Measurements from ENCODE around the gene SVOP. TPM values are rescaled to one million over a fixed set of nuclear protein-coding genes. Genes with fewer than 3 reads are reported as not detected.

The SVOP gene
- total and polyA plus RNA-seq, 2 donors (not counting 1 experiment from before 2014, with no cell fraction given) = not detected

GRCh38 chr12:108881953-108882352 is 138.9 kb downstream of the SVOP start:
- H3K4me1 ChIP-seq (ENCODE audit: control insufficient read depth, extremely low read depth, insufficient read depth, low read length) = no peaks in the 10 kb centered on the region
- no peak overlapping the region for H3K4me2 ChIP-seq (ENCODE audit: extremely low read depth, insufficient read depth, low read length)
- no peak overlapping the region for H3K4me3 ChIP-seq (replicated peaks in 1 of 4; ENCODE audit: control extremely low read depth in 1 of 4, insufficient read depth in 1 of 4, low read depth in 3 of 4, low read length in 4 of 4)
- TF ChIP-seq EZH2 (IDR thresholded peaks at IDR 0.05; ENCODE audit: low read length, missing control alignments) = no peak
- no peak for TF ChIP-seq CTCF (conservative IDR thresholded peaks at IDR 0.05 in 1 of 2, IDR thresholded peaks at IDR 0.05 in 1 of 2; ENCODE audit: low read depth in 1 of 2, low read length in 2 of 2)
- no peak overlapping the region for H3K27ac ChIP-seq (ENCODE audit: insufficient read depth, low read length)
- H2AFZ ChIP-seq (ENCODE audit: low read length) = no peak overlapping the region
- no peaks in the 10 kb centered on the region for H4K20me1 ChIP-seq (ENCODE audit: control insufficient read depth, extremely low read depth, insufficient read depth, low read length)
- DNase-seq (ENCODE audit: low read depth in 2 of 2) = no peak
- H3K27me3 ChIP-seq (ENCODE audit: control insufficient read depth, insufficient read depth, low read length) = no peaks in the 10 kb centered on the region
- no peaks in the 10 kb centered on the region for H3K36me3 ChIP-seq (ENCODE audit: control insufficient read depth, insufficient read depth, low read length)
- H3K9me3 ChIP-seq (ENCODE audit: control insufficient read depth, insufficient read depth, low read depth, low read length) = no peaks in the 10 kb centered on the region
- no peaks in the 10 kb centered on the region for H3K79me2 ChIP-seq (ENCODE audit: control insufficient read depth, insufficient read depth, low read length)
- no peak overlapping the region for H3K9ac ChIP-seq (ENCODE audit: insufficient read depth, low read length)

- no peak within 1 kb of the TSS for H3K27ac ChIP-seq (ENCODE audit: insufficient read depth, low read length)
- H3K9ac ChIP-seq (ENCODE audit: insufficient read depth, low read length) = no peak within 1 kb of the TSS
- no peak within 1 kb of the TSS for H3K4me3 ChIP-seq (replicated peaks in 1 of 4; ENCODE audit: control extremely low read depth in 1 of 4, insufficient read depth in 1 of 4, low read depth in 3 of 4, low read length in 4 of 4)
- H4K20me1 ChIP-seq (ENCODE audit: control insufficient read depth, extremely low read depth, insufficient read depth, low read length) = no peaks in the 10 kb centered on the region
- H3K9me3 ChIP-seq (ENCODE audit: control insufficient read depth, insufficient read depth, low read depth, low read length) = no peaks in the 10 kb centered on the region
- H3K4me1 ChIP-seq (ENCODE audit: control insufficient read depth, extremely low read depth, insufficient read depth, low read length) = no peaks in the 10 kb centered on the region
- no peaks in the 10 kb centered on the region for H3K27me3 ChIP-seq (ENCODE audit: control insufficient read depth, insufficient read depth, low read length)
- TF ChIP-seq CTCF (conservative IDR thresholded peaks at IDR 0.05 in 1 of 2, IDR thresholded peaks at IDR 0.05 in 1 of 2; ENCODE audit: low read depth in 1 of 2, low read length in 2 of 2) (no peak), EZH2 (IDR thresholded peaks at IDR 0.05; ENCODE audit: low read length, missing control alignments) (no peak)
- H3K36me3 ChIP-seq (ENCODE audit: control insufficient read depth, insufficient read depth, low read length) = no peaks in the 10 kb centered on the region
- DNase-seq (ENCODE audit: low read depth in 2 of 2) = no peak
- H2AFZ ChIP-seq (ENCODE audit: low read length) = no peak within 1 kb of the TSS
- H3K79me2 ChIP-seq (ENCODE audit: control insufficient read depth, insufficient read depth, low read length) = no peaks in the 10 kb centered on the region
- no peak within 1 kb of the TSS for H3K4me2 ChIP-seq (ENCODE audit: extremely low read depth, insufficient read depth, low read length)
These were observed 141.1 kb downstream of the SVOP start, which contains the start of gene DAO for GRCh38 chr12:108879615-108880254. TSS of gene DAO (plus strand) at chr12:108880092. CDS start at chr12:108885007, 4,915 bp downstream.

GRCh38 chr12:108876550-108876949 is 144.3 kb downstream of the SVOP start:
- Histone ChIP-seq H4K20me1 (ENCODE audit: control insufficient read depth, extremely low read depth, insufficient read depth, low read length) (no peaks in the 10 kb centered on the region), H3K27me3 (ENCODE audit: control insufficient read depth, insufficient read depth, low read length) (no peaks in the 10 kb centered on the region), H2AFZ (ENCODE audit: low read length) (no peak overlapping the region), H3K4me3 (replicated peaks in 1 of 4; ENCODE audit: control extremely low read depth in 1 of 4, insufficient read depth in 1 of 4, low read depth in 3 of 4, low read length in 4 of 4) (no peak overlapping the region), H3K9ac (ENCODE audit: insufficient read depth, low read length) (no peak overlapping the region), H3K4me1 (ENCODE audit: control insufficient read depth, extremely low read depth, insufficient read depth, low read length) (no peaks in the 10 kb centered on the region), H3K9me3 (ENCODE audit: control insufficient read depth, insufficient read depth, low read depth, low read length) (no peaks in the 10 kb centered on the region), H3K79me2 (ENCODE audit: control insufficient read depth, insufficient read depth, low read length) (no peaks in the 10 kb centered on the region), H3K36me3 (ENCODE audit: control insufficient read depth, insufficient read depth, low read length) (no peaks in the 10 kb centered on the region), H3K4me2 (ENCODE audit: extremely low read depth, insufficient read depth, low read length) (no peak overlapping the region), H3K27ac (ENCODE audit: insufficient read depth, low read length) (no peak overlapping the region)
- DNase-seq (ENCODE audit: low read depth in 2 of 2) = no peak
- TF ChIP-seq EZH2 (IDR thresholded peaks at IDR 0.05; ENCODE audit: low read length, missing control alignments) = no peak
- no peak for TF ChIP-seq CTCF (conservative IDR thresholded peaks at IDR 0.05 in 1 of 2, IDR thresholded peaks at IDR 0.05 in 1 of 2; ENCODE audit: low read depth in 1 of 2, low read length in 2 of 2)
